OCI-LY7 (cell line): ENCODE results near the gene FRMD5. TPM values are rescaled to one million over a fixed set of nuclear protein-coding genes. Genes with fewer than 3 reads are reported as not detected.

ENCODE experiments used
- BruUV-seq: library from RNA; stranded (reverse); fragments of 400-500 nt; replicated peaks from 2 replicates; lab custom pipeline; 2021; lab: Mats Ljungman, UMichigan
- CTCF ChIA-PET: fragments of 300-600 bp; sonication (Branson Sonifier 250); formaldehyde crosslinking; loops from one replicate; lab custom pipeline; 2022; ENCODE audit warnings: antibody characterized with exemption; ENCODE audit not compliant: unreplicated experiment; lab: Charles Lee
- POLR2A ChIA-PET: fragments of 300-600 bp; sonication (Branson Sonifier 250); formaldehyde crosslinking; loops from one replicate; lab custom pipeline; 2022; ENCODE audit warnings: antibody characterized with exemption; lab: Charles Lee
- DNase-seq: peaks from one replicate; pipeline ENCODE4 v3.0.0-alpha.2; 2015; ENCODE audit warnings: low spot score
- H2AFZ ChIP-seq: fragments of 200-600 bp; sonication (generic), shearing (Covaris generic); 2 replicates; pipeline ENCODE4 v1.6.1; 2014; ENCODE audit warnings: mild to moderate bottlenecking, antibody characterized with exemption, low read length, moderate library complexity
- H3K27ac ChIP-seq: fragments of 200-600 bp; sonication (generic); 2 replicates; pipeline ENCODE4 v1.5.1; 2014; ENCODE audit warnings: mixed run types, low read depth, mild to moderate bottlenecking, moderate library complexity, low read length, inconsistent platforms; ENCODE audit not compliant: poor library complexity, severe bottlenecking
- H3K36me3 ChIP-seq: fragments of 200-600 bp; sonication (generic); 2 replicates; pipeline ENCODE4 v1.6.1; 2014; ENCODE audit warnings: mild to moderate bottlenecking, antibody characterized with exemption, low read length, moderate library complexity, mixed read lengths; ENCODE audit not compliant: insufficient read depth
- H3K4me1 ChIP-seq: fragments of 200-600 bp; sonication (generic); 2 replicates; pipeline ENCODE4 v1.5.1; 2014; ENCODE audit warnings: mild to moderate bottlenecking, low read length; ENCODE audit not compliant: insufficient read depth, poor library complexity, severe bottlenecking
- H3K4me2 ChIP-seq: fragments of 200-600 bp; sonication (generic); 2 replicates; pipeline ENCODE4 v1.6.1; 2014; ENCODE audit warnings: mild to moderate bottlenecking, low read length
- H3K4me3 ChIP-seq: fragments of 200-600 bp; sonication (generic); 2 replicates; pipeline ENCODE4 v1.5.1; 2014; ENCODE audit warnings: mild to moderate bottlenecking, low read depth, low read length; ENCODE audit not compliant: poor library complexity, severe bottlenecking
- H3K79me2 ChIP-seq: fragments of 200-600 bp; sonication (generic); 2 replicates; pipeline ENCODE4 v1.6.1; 2016; ENCODE audit warnings: low read depth, mild to moderate bottlenecking, low read length, moderate library complexity, mixed read lengths; ENCODE audit not compliant: insufficient read depth
- H3K9me2 ChIP-seq: fragments of 200-600 bp; sonication (generic); 2 replicates; pipeline ENCODE4 v1.6.1; 2016; ENCODE audit warnings: mild to moderate bottlenecking, low read length, mixed read lengths; ENCODE audit not compliant: insufficient read depth
- H3K9me3 ChIP-seq: fragments of 200-600 bp; sonication (generic); 2 replicates; pipeline ENCODE4 v1.6.1; 2014; ENCODE audit warnings: mild to moderate bottlenecking, mixed run types, low read length, mixed read lengths
- H4K20me1 ChIP-seq: fragments of 200-600 bp; sonication (generic); 2 replicates; pipeline ENCODE4 v1.6.1; 2014; ENCODE audit warnings: mild to moderate bottlenecking, antibody characterized with exemption, low read length, moderate library complexity, mixed read lengths; ENCODE audit not compliant: insufficient read depth
- EZH2phosphoT487 ChIP-seq: fragments of 200-600 bp; sonication (generic); IDR thresholded peaks from 2 replicates; pipeline ENCODE4 v1.6.1; 2018; ENCODE audit warnings: low read depth, borderline replicate concordance, mild to moderate bottlenecking, mixed run types, antibody characterized with exemption, low read length, moderate library complexity, mixed read lengths
- intact Hi-C: fragments of 100-400 bp; cut with micrococcal nuclease; formaldehyde crosslinking; loops from one replicate; pipeline ENCODE4 v1.10.0; 2022; ENCODE audit not compliant: unreplicated experiment
- total RNA-seq, 2 experiments: library from RNA; depleted of rRNA in 1 of 2; stranded (reverse); fragments of >200 nt in 1 of 2; shearing (Covaris generic) in 1 of 2; gene quantifications; 2 replicates each; pipeline ENCODE4 v1.2.3, GENCODE V29; 2014 to 2022
- TF ChIP-seq, protein P1 (sequence below): fragments of 200-600 bp; sonication (generic); conservative IDR thresholded peaks from 2 replicates; pipeline ENCODE4 v1.5.1; 2014; ENCODE audit warnings: mild to moderate bottlenecking, antibody characterized with exemption, low read length, moderate library complexity, mixed read lengths

The FRMD5 gene
- total RNA-seq, 2 experiments from 2014 or later: not detected

DNA sequence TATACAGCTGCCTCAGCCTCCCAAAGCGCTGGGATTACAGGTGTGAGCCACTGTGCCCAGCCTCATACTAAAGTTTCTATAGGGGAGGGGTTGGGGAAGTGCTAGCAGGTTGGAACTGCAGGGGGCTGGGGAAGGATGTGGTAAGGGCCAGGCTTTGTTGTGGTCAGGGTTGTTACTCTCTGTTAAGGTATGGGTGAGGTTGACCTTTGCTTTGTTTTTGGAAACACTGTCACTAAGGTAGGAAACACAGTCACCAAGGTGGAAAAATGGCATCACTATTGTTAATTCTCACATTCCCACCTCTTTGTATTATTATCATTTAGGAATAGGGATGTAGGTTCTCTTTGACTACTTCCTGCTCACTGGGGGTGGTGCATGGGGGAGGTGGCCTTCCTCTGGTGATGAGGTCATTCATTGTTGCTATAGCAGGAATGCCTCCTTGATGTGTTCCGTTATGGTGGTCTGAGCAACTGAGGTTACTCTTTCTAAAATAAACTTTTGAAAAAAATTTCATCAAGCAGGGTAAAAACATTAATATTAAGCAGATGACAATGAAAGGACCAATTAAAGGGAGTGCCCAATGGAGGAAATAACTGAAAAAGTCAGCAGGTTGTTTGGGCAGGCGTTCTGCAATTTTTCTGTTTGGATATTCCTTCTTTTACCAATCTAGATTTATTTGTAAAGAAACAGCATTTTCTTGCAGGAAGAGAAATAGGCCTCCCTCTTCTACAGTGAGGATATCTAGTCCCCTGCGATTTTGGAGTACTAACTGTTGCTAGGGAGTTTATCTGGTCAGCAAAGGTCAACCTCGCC, 217.8 kb downstream of the FRMD5 start:
- DNase-seq: peak; percentile 37

DNA sequence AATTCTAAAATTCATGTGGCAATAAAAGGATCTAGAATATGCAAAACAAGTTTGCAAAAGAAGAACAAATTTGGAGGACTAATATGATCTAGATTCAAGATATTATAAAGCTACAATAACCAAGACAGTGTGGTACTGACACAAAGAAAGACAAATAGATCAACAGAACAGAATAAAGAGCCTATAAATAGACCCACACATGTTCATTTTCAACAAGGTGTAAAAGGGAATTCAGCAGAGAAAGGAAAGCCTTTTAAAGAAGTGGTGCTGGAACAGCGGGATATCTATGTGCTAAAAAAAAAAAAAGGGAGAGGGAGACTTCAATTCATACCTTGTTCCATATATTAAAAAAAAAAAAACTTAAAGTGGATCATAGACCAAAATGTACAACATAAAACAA, 219.3 kb downstream of the FRMD5 start:
- H2AFZ ChIP-seq: no peak overlapping the region
- peaks cover 16% of the 10 kb centered on the region for H3K4me1 ChIP-seq
- no peaks in the 10 kb centered on the region for H3K9me3 ChIP-seq
- intact Hi-C loops: no loop called here
- H3K4me3 ChIP-seq: no peak overlapping the region
- no peaks in the 10 kb centered on the region for H3K36me3 ChIP-seq
- H3K9me2 ChIP-seq: no peaks in the 10 kb centered on the region
- no peak overlapping the region for H3K27ac ChIP-seq
- ChIA-PET POLR2A (interaction anchor here (0.7 kb wide), 1 partner anchor 194 kb away, joined by 3 read pairs; no protein-coding TSS in a partner anchor), CTCF (no interaction called here)
- no peak for TF ChIP-seq EZH2phosphoT487
- TF ChIP-seq, protein P1, sequence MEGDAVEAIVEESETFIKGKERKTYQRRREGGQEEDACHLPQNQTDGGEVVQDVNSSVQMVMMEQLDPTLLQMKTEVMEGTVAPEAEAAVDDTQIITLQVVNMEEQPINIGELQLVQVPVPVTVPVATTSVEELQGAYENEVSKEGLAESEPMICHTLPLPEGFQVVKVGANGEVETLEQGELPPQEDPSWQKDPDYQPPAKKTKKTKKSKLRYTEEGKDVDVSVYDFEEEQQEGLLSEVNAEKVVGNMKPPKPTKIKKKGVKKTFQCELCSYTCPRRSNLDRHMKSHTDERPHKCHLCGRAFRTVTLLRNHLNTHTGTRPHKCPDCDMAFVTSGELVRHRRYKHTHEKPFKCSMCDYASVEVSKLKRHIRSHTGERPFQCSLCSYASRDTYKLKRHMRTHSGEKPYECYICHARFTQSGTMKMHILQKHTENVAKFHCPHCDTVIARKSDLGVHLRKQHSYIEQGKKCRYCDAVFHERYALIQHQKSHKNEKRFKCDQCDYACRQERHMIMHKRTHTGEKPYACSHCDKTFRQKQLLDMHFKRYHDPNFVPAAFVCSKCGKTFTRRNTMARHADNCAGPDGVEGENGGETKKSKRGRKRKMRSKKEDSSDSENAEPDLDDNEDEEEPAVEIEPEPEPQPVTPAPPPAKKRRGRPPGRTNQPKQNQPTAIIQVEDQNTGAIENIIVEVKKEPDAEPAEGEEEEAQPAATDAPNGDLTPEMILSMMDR: no peak
- no peak overlapping the region for H3K4me2 ChIP-seq
- no peaks in the 10 kb centered on the region for H3K79me2 ChIP-seq
- no peaks in the 10 kb centered on the region for H4K20me1 ChIP-seq
- BruUV-seq: no TSS peak
- DNase-seq: no peak

More for the DNA sequence above, 217.8 kb downstream of the FRMD5 start:
- Histone ChIP-seq H3K27ac (no peak overlapping the region), H3K4me1 (peaks cover 16% of the 10 kb centered on the region), H2AFZ (no peak overlapping the region), H4K20me1 (no peaks in the 10 kb centered on the region), H3K79me2 (no peaks in the 10 kb centered on the region), H3K9me3 (no peaks in the 10 kb centered on the region), H3K36me3 (no peaks in the 10 kb centered on the region), H3K9me2 (no peaks in the 10 kb centered on the region), H3K4me3 (no peak overlapping the region), H3K4me2 (peak overlapping the region; percentile 27; the same call in 1 of the 2 replicates)
- intact Hi-C loops: no loop called here
- BruUV-seq: no TSS peak
- ChIA-PET CTCF (no interaction called here), POLR2A (interaction anchor here (0.6 to 0.7 kb wide), 2 partner anchors 10 to 650 kb away, joined by 3 to 4 read pairs; no protein-coding TSS in a partner anchor)
- no peak for TF ChIP-seq EZH2phosphoT487
- TF ChIP-seq, protein P1: no peak

DNA sequence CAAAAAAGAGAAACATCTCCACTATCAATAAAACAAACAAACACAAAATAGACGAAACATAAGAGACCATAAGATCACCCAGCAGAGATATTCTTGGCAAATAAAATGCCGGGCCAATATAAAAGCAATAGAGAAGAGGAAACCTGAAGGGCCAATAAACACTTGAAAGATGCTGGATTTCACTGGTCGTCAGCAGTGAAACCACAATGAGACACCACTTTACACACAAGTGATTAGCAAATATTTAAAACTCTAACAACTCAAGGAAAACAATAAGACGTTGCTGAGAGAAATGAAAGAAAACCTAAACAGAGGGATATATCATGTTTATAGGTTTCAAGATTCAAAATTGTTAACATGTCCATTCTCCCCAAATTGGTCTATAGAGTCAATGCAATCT, 219.7 kb downstream of the FRMD5 start:
- Histone ChIP-seq H3K4me1 (peaks cover 16% of the 10 kb centered on the region), H3K9me2 (no peaks in the 10 kb centered on the region), H3K9me3 (no peaks in the 10 kb centered on the region), H2AFZ (no peak overlapping the region), H3K79me2 (no peaks in the 10 kb centered on the region), H3K27ac (no peak overlapping the region), H3K4me3 (no peak overlapping the region), H3K4me2 (no peak overlapping the region), H3K36me3 (no peaks in the 10 kb centered on the region), H4K20me1 (no peaks in the 10 kb centered on the region)
- no TSS peak for BruUV-seq
- CTCF ChIA-PET: no interaction called here
- POLR2A ChIA-PET: interaction anchor here (0.7 to 1.0 kb wide), 2 partner anchors 43 to 194 kb away, joined by 3 read pairs; no protein-coding TSS in a partner anchor
- intact Hi-C loops: no loop called here
- TF ChIP-seq, protein P1: no peak
- no peak for TF ChIP-seq EZH2phosphoT487
- no peak for DNase-seq
